ENCODE results near the gene DPM3.
A peak's percentile ranks its signal among the peaks of the same experiment; 100 is the strongest.
"Not testable (repeated sequence)": the region's sequence is repeated elsewhere in the genome, so short reads cannot be mapped to it uniquely, and the experiment has no call there.

The DPM3 gene

DNA sequence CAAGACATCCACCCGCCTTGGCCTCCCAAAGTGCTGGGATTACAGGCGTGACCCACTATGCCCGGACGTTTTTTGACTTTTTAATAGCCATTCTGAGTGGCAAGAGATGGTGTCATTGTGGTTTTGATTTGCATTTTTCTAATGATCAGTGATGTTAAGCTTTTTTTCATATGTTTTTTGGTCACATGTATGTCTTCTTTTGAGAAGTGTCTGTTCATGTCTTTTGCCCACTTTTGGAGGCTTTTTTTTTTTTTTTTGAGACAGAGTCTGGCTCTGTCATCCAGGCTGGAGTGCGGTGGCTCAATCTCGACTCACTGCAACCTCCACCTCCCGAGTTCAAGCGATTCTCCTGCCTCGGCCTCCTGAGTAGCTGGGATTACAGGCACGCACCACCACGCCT lies 24.3 kb upstream of the DPM3 start:
- not testable (repeated sequence) for H3K4me3 ChIP-seq (ENCODE audit: low read depth, low read length); DNase-seq (ENCODE audit: low read depth)

DNA sequence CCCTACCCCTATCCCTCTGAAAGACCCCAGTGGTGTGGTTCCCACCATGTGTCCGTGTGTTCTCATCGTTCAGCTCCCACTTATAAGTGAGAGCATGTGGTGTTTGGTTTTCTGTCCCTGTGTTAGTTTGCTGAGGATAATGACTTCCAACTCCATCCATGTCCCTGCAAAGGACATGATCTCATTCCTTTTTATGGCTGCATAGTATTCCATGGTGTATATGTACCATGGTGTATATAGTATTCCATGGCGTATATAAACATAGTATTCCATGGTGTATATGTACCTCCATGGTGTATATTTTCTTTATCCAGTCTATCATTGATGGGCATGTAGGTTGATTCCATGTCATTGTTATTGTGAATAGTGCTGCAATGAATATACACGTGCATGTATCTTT lies 23.5 kb upstream of the DPM3 start:
- not testable (repeated sequence) for H3K4me3 ChIP-seq (ENCODE audit: low read depth, low read length); DNase-seq (ENCODE audit: low read depth)

DNA sequence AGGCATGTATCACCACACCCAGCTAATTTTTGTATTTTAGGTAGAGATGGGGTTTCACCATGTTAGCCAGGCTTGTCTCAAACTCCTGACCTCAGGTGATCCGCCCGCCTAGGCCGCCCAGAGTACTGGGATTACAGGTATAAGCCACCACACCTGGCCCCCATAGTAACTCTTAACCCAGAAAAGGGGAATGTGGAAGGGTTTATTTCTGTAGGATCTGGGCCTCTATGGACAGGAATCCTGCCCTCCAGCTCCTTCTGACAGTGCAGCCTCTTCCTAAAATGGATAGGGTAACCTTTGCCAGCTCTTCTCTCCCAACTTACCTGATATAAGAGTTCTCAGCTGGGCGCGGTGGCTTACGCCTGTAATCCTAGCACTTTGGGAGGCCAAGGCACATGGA lies 22.3 kb upstream of the DPM3 start:
- DNase-seq (ENCODE audit: low read depth); H3K4me3 ChIP-seq (ENCODE audit: low read depth, low read length): not testable (repeated sequence)

DNA sequence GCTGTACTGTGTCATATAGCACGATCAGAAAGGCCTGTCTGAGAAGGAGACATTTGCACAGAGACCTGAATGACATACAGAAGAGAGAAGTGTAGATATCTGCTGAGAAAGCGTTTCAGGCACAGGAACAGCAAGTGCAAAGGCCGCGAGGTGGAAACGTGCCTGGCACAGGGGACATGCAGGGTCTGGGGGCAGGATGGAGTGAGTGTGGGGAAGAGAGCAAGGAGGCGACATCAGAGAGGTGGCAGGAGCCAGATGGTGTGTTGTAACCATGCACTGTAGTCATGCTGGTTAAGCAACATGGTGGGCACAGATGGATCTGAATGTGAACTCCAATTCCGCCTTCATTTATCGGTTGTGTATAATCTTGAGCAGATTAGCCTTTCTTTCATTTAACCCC lies 19.8 kb upstream of the DPM3 start:
- DNase-seq (ENCODE audit: low read depth) = no peak
- no peak overlapping the region for H3K4me3 ChIP-seq (ENCODE audit: low read depth, low read length)

DNA sequence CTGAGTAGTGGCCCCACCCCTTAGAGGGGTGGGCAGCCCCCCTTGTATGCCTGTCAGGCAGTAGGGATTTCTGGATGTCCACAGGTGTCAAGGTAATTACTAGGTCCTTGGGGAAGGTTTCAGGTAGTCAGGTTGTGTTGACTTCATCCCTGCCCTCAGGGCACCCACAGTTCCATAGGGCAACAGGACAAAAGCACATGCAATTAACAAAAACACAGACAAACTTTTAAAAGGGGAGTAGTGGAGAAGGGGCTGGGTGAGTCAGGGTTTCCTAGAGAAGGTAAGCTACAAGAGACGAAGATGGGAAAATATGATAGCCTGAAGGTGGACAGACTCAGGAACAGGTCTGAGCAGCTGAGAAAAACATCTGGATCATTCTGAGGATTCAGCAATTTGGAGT lies 18.7 kb upstream of the DPM3 start:
- DNase-seq (ENCODE audit: low read depth) = no peak
- H3K4me3 ChIP-seq (ENCODE audit: low read depth, low read length) = no peak overlapping the region

DNA sequence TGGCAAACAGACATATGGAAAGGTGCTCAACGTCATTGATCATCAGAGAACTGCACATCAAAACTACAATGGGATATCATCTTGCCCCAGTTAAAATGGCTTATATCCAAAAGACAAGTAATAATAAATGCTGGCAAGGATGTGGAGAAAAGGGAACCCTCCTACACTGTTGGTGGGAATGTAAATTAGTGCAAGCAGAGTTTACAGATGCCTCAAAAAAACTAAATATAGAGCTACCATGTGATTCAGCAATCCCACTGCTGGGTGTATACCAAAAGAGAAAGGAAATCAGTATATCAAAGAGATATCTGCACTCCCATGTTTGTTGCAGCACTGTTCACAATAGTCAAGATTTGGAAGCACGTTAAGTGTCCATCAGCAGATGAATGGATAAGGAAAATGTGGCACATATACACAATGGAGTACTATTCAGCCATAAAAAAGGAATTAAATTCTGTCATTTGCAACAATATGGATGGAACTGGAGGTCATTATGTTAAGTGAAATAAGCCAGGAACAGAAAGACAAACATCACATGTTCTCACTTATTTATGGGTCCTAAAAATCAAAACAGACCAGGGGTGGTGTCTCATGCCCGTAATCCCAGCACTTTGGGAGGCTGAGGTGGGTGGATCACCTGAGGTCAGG lies 15.8 kb upstream of the DPM3 start:
- not testable (repeated sequence) for H3K4me3 ChIP-seq (ENCODE audit: low read depth, low read length); DNase-seq (ENCODE audit: low read depth)

DNA sequence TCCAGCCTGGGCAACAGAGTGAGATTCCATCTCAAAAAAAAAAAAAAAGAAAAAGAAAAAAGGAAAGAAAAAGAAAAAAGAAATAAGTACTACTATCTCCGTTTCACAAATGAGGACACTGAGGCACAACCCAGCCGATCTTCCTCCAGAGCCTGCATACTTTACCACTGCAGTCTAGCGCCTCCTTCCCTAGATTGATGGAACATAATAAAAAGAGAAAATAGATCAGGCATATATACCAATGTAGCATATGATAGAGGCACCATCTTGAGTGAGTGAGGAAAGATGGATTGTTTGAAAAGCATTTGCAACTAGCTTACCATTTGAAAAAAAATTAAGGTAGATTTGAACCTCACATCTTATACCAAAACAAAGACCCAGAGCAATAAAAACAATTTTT lies 5.2 kb upstream of the DPM3 start:
- no peak overlapping the region for H3K4me3 ChIP-seq (ENCODE audit: low read depth, low read length)
- DNase-seq (ENCODE audit: low read depth) = no peak

DNA sequence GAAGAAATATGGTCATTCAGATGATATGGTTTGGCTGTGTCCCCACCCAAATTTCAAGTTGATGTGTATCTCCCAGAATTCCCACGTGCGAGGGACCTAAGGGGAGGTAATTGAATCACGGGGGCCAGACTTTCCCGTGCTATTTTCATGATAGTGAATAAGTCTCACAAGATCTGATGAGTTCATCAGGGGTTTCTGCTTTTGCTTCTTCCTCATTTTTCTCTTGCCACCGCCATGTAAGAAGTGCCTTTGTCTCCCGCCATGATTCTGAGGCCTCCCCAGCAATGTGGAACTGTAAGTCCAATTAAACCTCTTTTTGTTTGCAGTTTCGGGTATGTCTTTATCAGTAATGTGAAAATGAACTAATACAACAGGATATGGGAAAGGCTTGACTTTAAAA lies 1.4 kb upstream of the DPM3 start:
- no peak overlapping the region for H3K4me3 ChIP-seq (ENCODE audit: low read depth, low read length)
- DNase-seq (ENCODE audit: low read depth) = no peak

DNA sequence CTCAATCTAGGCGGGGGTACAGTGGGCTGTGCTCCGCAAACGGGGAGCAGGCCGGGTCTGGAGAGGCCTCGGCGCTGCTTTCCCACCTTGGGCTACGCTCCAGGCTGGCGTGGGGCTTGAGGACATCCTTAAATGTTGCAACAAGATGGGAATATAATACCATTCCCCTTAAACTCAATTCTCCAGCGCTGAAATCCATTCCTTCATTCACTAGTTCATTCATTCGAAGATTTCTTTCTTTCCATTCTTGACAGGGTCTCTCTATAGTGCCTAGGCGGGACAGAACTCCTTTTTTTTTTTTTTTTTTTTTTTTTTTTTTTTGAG lies 261 bp upstream of the DPM3 start:
- H3K4me3 ChIP-seq (ENCODE audit: low read depth, low read length) = peak overlapping the region; percentile 80
- DNase-seq (ENCODE audit: low read depth) = no peak

DNA sequence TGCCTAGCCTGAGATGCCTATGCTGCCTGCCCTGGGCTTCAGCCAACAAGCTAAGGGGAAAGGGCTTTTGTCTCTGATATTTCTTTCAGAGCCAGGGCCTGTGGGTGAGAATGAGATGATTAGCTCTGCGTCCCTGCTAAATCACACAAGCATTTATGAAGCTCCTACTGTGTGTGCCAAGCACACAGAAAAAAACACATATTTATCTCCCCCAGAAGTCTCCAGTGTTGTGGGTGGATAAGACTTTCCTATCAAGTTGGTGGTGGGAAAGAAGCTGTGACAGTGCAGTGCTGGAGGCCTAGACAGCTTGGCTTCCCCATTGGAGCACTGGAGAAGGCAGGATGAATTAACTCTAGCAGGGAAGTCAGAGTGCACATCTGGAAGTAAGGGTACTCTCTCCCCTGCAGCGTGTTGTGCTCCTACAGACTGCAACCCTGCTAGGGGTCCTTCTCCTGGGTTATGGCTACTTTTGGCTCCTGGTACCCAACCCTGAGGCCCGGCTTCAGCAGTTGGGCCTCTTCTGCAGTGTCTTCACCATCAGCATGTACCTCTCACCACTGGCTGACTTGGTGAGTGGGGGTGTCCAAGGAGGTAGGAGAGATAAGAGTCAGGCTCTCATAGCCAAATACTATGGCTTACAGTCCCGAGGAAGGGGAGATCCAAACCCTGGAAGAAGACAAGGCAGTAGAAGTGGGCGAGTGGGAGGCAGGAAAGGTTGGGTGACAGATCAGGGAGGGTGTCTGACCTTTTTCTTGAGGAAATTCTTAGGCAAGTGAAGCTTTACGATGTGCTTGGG lies 3.0 kb downstream of the DPM3 start:
- DNase-seq (ENCODE audit: low read depth) = no peak

DNA sequence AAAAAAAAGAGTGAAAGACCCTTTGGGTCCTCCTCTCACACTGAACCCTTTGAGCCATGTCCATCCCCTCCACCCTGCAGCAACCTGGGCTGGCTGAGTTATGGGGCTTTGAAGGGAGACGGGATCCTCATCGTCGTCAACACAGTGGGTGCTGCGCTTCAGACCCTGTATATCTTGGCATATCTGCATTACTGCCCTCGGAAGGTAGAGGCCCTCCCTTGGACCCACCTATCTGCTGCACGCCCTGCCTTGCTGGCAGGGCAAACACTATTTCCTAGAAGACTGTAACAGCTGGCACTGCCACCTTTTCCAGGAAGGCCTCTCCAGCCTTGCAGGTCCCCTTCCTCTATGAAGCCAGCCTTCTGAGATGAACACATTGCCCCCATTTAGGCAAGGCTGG lies 3.6 kb downstream of the DPM3 start:
- no peak for DNase-seq (ENCODE audit: low read depth)
- peak overlapping the region; percentile 79 for H3K4me3 ChIP-seq (ENCODE audit: low read depth, low read length)

More for the DNA sequence above, 3.0 kb downstream of the DPM3 start:
- peak overlapping the region; percentile 79 for H3K4me3 ChIP-seq (ENCODE audit: low read depth, low read length)

DNA sequence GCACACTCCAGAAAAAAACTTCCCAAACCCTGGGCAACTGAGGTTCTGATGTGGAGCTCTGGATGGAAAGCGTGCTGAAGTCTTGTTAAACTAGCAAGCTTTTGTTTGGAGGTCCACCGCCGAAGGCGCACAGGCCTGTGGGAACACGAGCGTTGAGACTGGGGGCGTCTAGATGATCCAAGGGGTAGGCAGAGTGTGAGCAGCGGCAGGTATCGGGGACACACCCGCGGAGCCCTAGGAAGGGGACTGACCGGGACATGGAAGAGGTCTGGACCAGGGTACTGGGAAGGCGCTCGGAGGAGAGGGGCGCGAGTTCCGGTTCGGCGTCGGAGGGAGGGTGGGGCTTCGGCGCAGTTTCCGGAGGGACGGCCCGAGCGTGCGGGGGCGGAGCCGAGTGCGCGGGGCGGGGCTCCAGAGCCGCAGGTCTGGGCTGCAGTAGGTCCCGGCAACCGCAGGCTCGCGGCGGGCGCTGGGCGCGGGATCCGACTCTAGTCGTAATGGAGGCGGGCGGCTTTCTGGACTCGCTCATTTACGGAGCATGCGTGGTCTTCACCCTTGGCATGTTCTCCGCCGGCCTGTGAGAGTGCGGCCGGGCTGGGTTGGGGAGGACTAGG lies 4.8 kb downstream of the DPM3 start, which contains the start of gene SLC50A1:
SLC50A1 (plus strand) TSS at position 438 of the 614 bp plus-strand sequence; CDS start at position 498, 60 bp downstream.
- peak within 1 kb of the TSS; percentile 79 for H3K4me3 ChIP-seq (ENCODE audit: low read depth, low read length)
- DNase-seq (ENCODE audit: low read depth) = peak; percentile 79

DNA sequence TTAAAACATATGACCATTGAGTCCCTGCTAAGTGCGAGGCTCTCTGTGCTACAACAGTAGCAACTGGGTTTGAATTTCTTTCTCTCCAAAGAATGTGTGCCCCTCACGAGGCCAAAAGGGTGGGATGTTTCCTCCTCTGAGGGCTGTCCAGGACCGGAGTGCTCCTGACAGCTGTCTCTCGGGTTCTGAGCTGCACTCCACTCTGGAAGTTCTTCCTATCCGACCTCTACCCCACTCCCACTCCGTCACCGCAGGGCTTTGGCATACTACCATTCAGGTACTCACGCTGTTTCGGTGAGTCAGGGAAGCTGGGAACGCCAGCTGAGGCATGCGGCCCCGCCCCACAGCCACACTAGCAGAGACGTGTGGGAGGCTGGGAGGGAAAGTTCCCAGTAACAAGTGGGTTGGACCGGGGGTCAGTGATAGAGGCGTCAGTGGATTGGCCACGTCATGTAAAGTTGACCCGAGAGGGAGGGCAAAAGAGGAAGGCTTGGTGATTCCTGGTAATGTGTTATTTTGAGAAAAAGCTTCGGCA lies 5.4 kb downstream of the DPM3 start:
- peak; percentile 94 for DNase-seq (ENCODE audit: low read depth)
- peak overlapping the region; percentile 79 for H3K4me3 ChIP-seq (ENCODE audit: low read depth, low read length)

DNA sequence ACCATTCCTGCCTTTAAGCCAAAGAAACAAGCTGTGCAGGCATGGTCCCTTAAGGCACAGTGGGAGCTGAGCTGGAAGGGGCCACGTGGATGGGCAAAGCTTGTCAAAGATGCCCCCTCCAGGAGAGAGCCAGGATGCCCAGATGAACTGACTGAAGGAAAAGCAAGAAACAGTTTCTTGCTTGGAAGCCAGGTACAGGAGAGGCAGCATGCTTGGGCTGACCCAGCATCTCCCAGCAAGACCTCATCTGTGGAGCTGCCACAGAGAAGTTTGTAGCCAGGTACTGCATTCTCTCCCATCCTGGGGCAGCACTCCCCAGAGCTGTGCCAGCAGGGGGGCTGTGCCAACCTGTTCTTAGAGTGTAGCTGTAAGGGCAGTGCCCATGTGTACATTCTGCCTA lies 6.0 kb downstream of the DPM3 start:
- no peak overlapping the region for H3K4me3 ChIP-seq (ENCODE audit: low read depth, low read length)
- no peak for DNase-seq (ENCODE audit: low read depth)

DNA sequence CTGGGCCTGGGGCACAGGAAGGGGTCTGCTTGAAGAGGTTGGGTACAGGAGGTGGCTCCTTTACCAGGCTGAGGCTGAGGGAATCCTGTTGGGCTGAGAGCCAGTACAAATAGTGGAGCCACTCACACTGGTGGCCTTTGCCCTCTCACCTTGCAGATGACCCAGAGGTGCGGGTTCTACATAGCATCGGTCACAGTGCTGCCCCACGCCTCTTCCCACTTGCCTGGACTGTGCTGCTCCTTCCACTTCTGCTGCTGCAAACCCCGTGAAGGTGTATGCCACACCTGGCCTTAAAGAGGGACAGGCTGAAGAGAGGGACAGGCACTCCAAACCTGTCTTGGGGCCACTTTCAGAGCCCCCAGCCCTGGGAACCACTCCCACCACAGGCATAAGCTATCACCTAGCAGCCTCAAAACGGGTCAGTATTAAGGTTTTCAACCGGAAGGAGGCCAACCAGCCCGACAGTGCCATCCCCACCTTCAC lies 6.5 kb downstream of the DPM3 start:
- H3K4me3 ChIP-seq (ENCODE audit: low read depth, low read length) = no peak overlapping the region
- no peak for DNase-seq (ENCODE audit: low read depth)

DNA sequence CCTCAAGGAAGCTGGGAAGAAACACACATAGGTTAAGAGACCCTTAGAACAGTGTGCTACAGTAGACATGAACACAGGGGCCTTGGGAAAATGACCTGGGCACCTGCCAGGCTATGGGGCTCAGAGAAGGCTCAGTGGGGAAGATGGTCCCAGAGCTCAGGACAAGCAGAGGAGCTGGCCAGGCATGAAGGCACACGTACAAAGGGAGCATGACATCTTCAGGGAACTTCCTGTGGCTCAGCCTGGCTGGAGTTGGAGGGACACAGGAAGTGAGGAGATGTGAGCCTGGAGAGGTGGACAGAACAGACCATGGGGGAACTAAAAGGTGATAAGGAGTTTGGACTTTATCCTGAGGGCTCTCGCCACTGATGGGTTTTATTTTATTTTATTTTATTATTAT lies 8.5 kb downstream of the DPM3 start:
- DNase-seq (ENCODE audit: low read depth) = no peak
- no peak overlapping the region for H3K4me3 ChIP-seq (ENCODE audit: low read depth, low read length)

DNA sequence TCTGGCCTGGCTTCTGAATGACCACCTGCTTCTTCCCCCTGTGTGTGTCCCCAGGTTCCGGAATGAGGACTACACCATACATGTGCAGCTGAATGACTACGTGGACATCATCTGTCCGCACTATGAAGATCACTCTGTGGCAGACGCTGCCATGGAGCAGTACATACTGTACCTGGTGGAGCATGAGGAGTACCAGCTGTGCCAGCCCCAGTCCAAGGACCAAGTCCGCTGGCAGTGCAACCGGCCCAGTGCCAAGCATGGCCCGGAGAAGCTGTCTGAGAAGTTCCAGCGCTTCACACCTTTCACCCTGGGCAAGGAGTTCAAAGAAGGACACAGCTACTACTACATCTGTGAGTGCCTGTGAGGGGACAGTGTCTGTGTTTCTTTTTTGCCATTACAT lies 9.0 kb downstream of the DPM3 start:
- no peak overlapping the region for H3K4me3 ChIP-seq (ENCODE audit: low read depth, low read length)
- DNase-seq (ENCODE audit: low read depth) = no peak

DNA sequence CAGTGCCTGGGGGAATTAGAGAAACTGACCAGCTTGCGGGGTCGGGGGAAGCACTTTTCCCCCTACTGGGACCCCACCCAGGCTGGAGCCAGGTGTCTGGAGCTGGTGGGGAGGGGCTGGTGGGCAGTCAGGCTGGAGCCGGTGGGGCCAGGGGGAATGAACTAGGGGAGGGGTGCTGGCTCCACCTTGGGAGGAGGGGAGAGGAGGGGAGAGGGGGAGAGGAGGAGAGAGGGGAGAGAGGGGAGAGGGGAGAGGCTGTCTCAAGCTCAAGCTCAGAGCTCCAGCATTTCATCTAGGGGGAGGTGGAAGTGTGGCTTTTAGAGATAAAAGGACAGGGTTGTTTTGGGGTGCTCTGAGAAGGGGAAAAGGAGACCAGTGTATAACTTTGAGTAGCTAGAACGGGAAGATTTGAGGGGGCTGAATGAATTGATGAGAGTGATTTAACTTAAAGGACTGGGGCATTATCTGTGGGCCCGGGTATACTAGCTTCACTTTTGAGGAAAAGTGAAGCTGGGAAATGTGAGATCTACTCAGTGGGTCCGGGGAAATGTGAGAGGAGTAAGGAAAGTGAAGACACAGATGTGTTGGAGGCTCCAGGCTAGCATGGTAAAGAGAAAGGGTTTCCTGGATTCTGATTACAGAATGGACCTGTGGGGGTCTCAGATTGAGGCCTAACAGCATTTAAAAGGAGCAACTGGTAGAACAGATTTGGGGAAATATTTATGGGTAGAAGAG lies 9.9 kb downstream of the DPM3 start:
- DNase-seq (ENCODE audit: low read depth) = no peak
- H3K4me3 ChIP-seq (ENCODE audit: low read depth, low read length) = no peak overlapping the region

DNA sequence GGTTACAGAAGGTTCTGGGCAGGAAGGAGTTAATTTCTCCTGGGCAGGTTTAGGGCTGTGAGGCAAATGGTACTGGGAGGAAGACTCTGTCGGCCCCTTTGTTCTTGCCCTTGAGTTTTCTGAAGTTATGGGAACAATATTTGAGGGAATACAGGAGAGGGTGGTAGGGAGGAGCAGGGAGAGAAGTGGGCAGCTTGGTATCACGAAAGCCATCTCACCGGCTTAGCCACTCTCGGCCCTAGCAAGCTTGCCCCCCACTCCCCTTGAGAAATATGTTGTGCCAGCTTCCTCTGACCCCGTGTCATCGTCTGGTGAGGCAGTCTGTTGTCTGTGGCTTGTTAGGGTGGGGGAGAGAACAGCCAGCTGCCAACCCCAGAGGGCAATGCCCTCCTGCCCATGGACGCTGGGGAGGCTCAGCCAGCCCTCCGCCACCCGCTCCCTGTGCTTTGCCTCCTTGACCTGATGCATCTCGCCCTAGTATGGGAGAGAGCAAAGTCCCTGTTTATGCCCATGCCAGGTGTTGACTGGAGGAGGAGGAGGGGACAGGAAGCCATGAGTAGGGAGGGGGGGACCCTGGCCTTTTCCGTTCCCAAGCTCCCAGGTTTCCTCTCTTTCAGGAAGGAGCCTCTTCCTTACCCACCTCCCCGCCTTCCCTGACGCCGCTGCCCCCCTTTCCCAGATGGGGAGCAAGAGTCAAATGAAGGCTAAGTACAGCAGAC lies 11.4 kb downstream of the DPM3 start:
- peak overlapping the region; percentile 54 for H3K4me3 ChIP-seq (ENCODE audit: low read depth, low read length)
- DNase-seq (ENCODE audit: low read depth) = no peak
